Choroid plexus epithelial cell (primary cell): ENCODE results near the gene TOX2.
A peak's percentile ranks its signal among the peaks of the same experiment; 100 is the strongest.

Source experiments
- DNase-seq: peaks from one replicate; pipeline ENCODE4 v3.0.0-alpha.2; 2010; ENCODE audit warnings: low read depth
- H3K4me3 ChIP-seq: 2 replicates; pipeline ENCODE4 v1.5.1; 2011; ENCODE audit warnings: low read depth, mild to moderate bottlenecking, control low read depth, low read length, moderate library complexity
- TF ChIP-seq, protein P1 (sequence below): conservative IDR thresholded peaks from 2 replicates; pipeline ENCODE4 v1.5.1; 2011; ENCODE audit warnings: low read depth, mild to moderate bottlenecking, control low read depth, inconsistent platforms, low read length, moderate library complexity

Gene TOX2

DNA sequence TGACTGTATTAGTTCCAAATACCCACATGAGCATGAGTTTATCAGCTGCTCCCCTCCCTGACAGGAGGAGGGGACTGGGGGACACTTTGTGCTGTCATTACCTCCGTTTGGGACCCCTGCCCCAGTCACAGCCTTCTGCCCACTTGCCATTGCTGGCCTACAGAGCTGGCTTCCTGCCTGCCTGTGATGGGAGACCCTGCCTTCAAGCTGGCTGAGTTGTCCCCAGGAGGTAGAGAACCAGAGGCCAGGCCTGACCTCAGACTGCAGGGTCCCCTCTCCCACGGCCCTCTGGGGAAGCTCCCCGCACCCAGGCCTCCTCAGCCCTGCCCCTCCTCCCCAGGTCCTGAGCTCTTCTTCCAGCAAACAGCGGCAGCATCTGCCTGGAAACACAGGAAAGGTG, 166.8 kb downstream of the TOX2 start:
- H3K4me3 ChIP-seq: no peak overlapping the region
- TF ChIP-seq, protein P1, sequence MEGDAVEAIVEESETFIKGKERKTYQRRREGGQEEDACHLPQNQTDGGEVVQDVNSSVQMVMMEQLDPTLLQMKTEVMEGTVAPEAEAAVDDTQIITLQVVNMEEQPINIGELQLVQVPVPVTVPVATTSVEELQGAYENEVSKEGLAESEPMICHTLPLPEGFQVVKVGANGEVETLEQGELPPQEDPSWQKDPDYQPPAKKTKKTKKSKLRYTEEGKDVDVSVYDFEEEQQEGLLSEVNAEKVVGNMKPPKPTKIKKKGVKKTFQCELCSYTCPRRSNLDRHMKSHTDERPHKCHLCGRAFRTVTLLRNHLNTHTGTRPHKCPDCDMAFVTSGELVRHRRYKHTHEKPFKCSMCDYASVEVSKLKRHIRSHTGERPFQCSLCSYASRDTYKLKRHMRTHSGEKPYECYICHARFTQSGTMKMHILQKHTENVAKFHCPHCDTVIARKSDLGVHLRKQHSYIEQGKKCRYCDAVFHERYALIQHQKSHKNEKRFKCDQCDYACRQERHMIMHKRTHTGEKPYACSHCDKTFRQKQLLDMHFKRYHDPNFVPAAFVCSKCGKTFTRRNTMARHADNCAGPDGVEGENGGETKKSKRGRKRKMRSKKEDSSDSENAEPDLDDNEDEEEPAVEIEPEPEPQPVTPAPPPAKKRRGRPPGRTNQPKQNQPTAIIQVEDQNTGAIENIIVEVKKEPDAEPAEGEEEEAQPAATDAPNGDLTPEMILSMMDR: no peak
- DNase-seq: no peak

DNA sequence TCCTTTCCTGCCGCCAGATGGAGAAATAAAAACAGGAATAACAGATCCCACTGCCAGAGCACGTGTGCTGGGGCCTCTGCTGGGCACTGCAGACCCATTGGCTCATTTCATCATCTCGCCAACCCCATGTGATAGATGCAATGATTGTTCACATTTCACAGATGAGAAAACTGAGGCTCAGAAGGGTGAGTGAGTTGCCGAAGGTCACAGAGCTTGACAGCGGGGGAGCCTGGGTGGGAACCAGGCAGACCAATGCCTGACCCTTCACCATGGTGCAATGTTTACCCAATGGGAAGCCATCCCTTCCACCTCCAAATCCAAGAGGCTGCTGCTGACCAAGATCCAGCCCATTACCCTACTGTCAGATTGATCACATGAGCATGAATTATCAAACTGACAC, 167.2 kb downstream of the TOX2 start:
- no peak for DNase-seq
- no peak overlapping the region for H3K4me3 ChIP-seq
- TF ChIP-seq, protein P1: no peak

GRCh38 chr20:44083220-44083933, 168.7 kb downstream of the TOX2 start:
- TF ChIP-seq, protein P1: no peak
- no peak overlapping the region for H3K4me3 ChIP-seq
- DNase-seq: peak; percentile 35

GRCh38 chr20:44084439-44084838, 169.8 kb downstream of the TOX2 start:
- DNase-seq: no peak
- TF ChIP-seq, protein P1: no peak
- H3K4me3 ChIP-seq: no peak overlapping the region

GRCh38 chr20:44084891-44085290, 170.2 kb downstream of the TOX2 start:
- TF ChIP-seq, protein P1: no peak
- no peak overlapping the region for H3K4me3 ChIP-seq
- DNase-seq: no peak

DNA sequence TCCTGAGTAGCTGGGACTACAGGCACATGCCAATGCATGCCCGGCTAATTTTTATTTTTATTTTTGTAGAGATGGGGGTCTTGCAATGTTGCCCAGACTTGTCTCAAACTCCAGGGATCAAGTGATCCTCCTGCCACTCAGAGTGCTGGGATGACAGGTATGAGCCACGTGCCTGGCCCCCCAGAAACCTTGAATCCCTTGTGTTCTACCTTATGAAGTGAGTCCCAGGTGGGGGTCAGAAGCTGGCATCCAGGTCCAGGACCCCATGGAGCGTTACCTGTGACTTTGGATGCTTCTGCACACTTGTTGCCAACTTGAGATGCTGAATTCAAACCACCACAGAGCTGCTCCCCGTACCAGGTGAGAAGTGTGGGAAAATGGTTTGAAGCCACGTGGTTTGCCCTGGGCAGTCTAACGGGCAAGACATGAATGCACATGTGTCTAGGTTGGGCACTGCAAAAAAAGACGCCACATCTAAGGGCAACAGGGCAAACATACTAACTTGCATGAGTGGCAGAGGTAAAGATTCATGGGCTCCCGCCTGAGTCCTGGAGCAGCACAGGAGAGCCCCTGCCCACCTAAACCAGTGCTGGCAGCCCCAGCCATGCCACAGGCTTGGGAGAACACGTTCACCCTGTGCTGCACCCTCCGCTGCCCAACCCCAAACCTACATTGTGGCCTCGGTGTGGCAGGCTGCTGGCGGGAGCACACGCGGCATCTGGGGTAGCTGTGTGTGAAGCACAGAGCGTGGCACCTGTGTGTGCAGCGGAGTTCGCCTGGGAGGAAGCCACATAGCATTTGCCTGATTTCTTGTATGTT, 171.2 kb downstream of the TOX2 start:
- no peak for DNase-seq
- TF ChIP-seq, protein P1: no peak
- H3K4me3 ChIP-seq: no peak overlapping the region
